GM11168 (cell line): ENCODE measurements around the gene PADI1.

Experiments used
- in situ Hi-C: fragments of 300-500 bp; cut with MboI; formaldehyde crosslinking; loops from one replicate; pipeline ENCODE4 v1.12.0; 2022; ENCODE audit warnings: low sequenced_read_pairs; ENCODE audit not compliant: unreplicated experiment

PADI1 gene

GRCh38 chr1:17194615-17195528, 10.1 kb upstream of the PADI1 start:
- in situ Hi-C loops, result no loop called here

- in situ Hi-C loops, result no loop called here
Measured at GRCh38 chr1:17195731-17196130, 9.2 kb upstream of the PADI1 start.

DNA sequence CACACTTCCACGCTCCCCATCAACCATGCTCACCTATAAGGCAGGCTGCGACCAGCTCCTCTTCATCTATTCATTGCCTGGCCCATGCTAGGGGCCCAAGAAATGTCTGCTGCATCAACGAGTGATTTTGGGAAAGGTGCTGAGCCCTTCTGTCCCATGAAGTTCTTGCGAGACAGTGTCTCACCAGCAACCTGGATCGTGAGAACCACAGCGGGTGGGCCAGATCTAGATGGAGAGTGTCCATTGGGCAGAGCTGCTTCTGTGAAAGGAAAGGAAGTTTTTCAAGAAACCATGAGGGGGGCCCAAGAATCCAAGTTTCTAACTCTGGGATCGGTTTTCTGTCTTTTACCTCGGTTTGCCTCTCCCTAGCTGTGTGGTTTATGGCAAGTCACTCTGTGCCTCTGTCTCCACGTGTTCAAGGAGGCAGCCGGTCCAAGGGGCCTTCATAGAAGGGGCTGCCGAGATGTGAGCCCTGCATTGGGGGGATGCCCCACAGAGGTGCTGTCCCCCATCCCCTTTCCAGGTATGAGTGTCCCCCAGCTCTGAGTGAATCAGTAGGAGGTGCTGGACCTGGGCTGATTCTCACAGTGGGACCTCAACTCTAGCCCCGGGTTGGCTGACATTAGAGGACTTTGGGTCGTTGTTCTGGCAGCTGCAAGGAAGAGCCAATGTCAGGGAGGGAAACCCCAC, 8.3 kb upstream of the PADI1 start:
- in situ Hi-C loops, result no loop called here

DNA sequence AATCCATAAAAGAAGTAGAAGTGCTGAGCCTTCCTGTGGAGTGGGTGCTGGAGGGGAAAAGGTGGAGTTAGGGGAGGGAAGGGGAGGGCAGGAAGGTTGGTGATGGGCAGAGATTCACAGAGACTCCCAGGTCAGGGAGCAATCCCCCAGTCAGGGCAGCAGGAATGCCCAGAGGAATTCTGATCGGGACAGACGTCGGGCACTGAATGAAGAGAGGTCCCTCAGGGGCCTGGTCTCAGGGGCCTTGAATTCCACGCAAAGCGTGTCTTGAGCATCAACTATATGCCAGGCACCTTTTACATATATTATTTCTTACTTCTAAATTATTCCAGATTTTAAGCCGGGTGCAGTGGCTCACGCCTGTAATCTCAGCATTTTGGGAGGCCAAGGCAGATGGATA, 7.2 kb upstream of the PADI1 start:
- in situ Hi-C loops, result no loop called here

GRCh38 chr1:17198476-17199258, 6.3 kb upstream of the PADI1 start:
- in situ Hi-C loops, result no loop called here

DNA sequence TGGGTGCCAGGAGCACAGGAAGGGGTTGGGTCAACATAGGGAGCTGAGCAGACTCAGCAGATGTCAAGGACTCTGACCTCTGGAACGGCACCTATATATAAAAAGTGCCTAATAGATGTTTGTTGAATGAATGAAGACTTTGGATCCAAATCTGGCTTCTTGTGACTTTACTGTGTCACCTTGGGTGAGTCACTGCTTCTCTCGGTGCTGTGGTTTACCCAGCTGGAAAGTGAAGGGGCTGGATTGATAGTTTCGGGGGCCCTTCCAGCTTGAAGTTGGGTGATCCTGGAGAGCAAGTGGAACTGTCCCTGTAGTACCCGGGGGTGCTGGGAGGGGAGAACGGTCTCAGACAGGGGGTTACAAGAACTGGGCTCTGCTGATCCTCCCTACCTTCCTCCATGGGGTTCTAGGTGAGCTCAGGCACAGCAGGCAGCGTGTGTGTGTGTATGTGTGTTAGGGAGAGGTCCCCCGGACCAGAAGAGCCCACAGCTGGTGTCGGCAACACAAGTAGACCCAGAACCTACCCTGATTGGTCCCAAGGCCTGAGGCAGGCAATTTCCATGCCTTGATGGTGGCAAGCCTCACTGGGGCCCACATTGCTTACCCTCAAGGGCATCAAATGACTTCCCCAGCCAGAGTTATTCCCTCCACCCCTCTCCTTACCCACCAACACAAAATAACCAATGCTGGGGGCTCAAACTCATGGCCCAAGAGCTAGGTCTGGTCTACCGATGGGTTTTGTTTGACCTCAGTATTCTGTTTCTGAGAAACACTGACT, 5.5 kb upstream of the PADI1 start:
- in situ Hi-C loops, result no loop called here

GRCh38 chr1:17200246-17200645, 4.7 kb upstream of the PADI1 start:
- in situ Hi-C loops, result no loop called here

GRCh38 chr1:17200756-17201155, 4.2 kb upstream of the PADI1 start:
- in situ Hi-C loops, result no loop called here

DNA sequence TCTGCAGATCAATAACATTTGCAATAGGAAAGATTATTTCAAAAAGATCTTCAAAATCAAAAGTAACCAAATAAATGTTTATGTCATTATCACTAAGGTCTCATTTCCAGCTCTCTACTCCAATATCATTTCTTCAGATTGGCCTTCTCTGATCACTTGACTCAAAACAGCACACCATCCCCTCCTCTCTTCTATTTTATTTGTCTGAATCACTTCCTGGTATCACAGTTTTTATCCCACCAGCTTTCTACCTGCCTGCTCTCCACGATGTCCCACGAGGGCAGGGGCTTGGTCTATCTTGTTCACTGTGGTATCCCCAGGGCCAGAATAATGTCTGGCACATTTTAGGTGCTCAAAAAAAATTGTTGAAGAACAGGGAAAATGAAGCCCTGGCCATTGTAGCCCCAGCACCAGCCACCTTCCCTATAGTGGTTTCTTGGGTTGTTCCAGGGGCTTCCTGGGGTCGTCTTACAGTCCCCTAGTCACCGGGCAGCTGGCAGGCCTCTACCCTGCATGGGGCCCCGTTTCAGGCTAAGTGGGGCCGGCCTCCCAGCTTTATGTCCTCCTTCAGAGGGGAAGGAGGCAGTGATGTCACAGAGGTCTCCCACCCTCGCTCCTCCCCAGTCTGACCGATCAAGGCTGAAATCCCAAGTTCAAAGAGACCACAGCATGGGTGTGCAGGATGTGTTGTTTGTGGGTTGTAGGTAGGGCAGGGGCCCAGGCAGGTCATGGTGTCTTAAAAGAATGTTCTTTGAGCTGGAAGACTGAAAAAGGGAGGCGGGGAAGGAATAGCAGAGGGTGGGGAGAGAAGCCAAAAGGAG, 3.5 kb upstream of the PADI1 start:
- in situ Hi-C loops, result no loop called here

DNA sequence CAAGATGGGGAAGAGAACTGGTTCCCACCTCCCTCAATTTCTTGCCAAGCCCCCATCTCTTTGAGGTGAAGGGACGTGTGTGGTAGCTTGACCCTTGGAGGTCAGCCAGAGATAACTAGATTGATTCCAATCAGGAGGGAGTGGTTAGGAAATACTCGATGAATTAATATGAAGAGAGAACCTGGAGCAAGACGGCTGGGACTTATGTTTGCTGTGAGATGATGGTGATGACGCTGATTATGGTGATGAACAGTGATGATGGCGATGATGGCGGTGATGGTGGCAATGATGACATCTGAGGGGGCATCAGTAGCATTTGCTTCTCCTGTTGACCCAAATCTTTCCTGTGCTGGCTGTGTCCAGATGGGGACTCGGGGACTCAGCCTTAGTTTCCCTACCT, 724 bp downstream of the PADI1 start:
- in situ Hi-C loops, result no loop called here

GRCh38 chr1:17206196-17206595, 1.3 kb downstream of the PADI1 start:
- in situ Hi-C loops, result no loop called here

- in situ Hi-C loops, result no loop called here
Measured at GRCh38 chr1:17207046-17207445, 2.1 kb downstream of the PADI1 start.

DNA sequence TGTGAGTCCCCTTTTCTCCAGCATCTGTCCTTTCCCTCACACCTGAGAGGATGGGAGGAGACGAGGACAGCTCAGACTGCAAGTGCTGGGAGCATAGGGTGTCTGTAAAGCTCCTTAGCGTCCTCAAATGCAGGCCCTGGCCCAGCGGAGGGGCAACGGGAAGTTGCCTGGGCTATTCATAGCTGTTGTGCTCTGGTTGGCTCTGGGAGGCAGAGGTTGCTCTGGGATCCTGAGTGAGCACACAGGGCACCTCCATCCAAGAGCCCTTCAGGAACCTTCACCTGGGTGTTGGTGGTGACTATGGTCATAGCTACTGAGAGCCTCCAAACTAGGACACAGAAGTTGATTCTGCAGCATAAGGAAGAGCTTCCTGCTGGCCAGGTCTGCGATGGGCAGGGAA, 2.6 kb downstream of the PADI1 start:
- in situ Hi-C loops, result no loop called here

DNA sequence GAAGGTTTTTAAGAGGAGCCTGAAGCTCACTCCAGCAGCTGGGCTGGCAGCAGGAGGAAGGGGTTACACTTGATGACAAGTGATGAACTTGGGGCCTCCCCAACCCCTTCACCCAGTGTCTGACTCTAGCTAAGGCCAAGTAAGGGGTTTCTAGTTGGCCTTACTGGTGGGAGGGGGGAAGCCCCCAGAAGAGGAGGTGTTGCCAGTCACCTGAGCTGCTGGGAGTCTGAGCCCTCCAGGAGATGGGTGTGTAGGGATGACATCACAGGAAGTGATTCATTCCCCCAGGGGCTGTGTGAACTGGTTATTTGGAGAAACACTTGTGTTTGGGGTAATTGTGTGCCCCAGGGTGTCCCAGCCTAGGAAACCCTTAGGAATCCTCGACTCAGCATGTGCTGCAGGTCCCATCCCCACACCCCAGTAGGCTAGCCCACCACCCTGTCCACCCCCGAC, 3.1 kb downstream of the PADI1 start:
- in situ Hi-C loops, result no loop called here

- in situ Hi-C loops, result no loop called here
Measured at GRCh38 chr1:17208546-17208945, 3.6 kb downstream of the PADI1 start.

DNA sequence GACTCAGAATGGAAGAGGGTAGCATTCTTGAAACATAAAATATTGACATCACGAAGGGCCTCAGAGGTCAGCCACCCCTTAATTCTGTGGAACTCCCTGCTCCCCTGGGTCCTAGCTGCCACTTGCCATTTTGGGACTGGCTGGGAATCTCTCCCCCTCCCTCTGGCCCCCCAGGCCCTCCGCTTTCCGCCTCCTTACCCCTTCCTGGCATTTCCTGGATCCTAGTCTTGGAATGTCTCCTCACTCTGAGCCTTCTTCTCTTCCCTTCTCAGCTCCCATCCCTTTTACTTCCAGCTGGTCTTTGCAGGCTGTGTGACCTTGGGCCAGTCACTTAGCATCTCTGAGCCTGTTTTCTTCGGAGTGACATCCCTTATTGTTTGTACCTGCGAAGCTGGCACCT, 4.5 kb downstream of the PADI1 start:
- in situ Hi-C loops, result no loop called here

DNA sequence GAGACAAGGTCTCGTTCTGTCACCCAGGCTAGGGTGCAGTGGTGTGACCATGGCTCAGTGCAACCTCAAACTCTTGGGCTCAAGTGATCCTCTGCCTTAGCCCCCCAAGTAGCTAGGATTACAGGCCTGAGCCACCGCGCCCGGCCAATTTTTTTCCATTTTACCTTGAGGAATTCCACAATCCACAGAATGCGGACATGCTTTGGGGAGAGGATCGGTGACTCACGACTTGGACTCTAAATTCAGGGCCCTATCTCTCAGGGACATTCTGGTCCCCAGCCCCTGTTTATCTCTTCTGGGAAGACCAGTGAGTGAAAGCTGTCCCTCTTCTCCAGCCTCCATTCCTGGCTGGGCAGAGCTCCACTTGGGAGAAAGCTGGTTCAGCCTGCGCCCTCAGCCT, 5.2 kb downstream of the PADI1 start:
- in situ Hi-C loops, result no loop called here

DNA sequence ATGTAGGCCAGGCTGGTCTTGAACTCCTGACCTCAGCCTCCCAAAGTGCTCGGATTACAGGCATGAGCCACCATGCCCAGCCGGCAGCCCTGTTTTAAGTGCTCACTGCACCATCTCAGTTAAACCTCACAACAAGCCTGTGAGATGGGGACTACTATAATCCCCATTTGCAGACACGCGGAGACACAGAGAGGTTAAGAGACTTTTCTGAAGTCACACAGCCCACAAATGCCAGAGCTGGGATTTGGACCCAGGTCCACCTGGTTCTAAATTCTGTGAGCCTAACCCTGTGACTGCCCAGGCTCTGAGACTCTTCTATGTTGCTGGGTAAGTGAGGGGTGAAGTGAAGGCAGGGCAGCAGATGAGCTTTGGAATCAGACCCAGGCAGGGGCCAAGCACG, 6.4 kb downstream of the PADI1 start:
- in situ Hi-C loops, result no loop called here

GRCh38 chr1:17212009-17212408, 7.1 kb downstream of the PADI1 start:
- in situ Hi-C loops, result no loop called here
